Keratinocyte (primary cell): ENCODE data around the gene CENPT.

Experiments used
- EZH2 ChIP-seq: IDR thresholded peaks from one replicate; pipeline ENCODE4 v1.6.1; 2012; ENCODE audit warnings: inconsistent platforms, mild to moderate bottlenecking, low read length, moderate library complexity
- TF ChIP-seq, protein P1 (sequence below), 3 experiments: IDR thresholded peaks in 1 of 3; conservative IDR thresholded peaks in 1 of 3; optimal IDR thresholded peaks in 1 of 3; 2 replicates in 2 of 3; 3 replicates in 1 of 3; pipeline versions ENCODE3 to v1.5.1; 2011; ENCODE audit warnings: low read length in 3 of 3, mild to moderate bottlenecking in 3 of 3, moderate library complexity in 2 of 3, control low read depth in 1 of 3, inconsistent platforms in 1 of 3; ENCODE audit not compliant: insufficient read depth in 2 of 3; ENCODE audit errors: extremely low read depth in 1 of 3

- TF ChIP-seq, protein P1, sequence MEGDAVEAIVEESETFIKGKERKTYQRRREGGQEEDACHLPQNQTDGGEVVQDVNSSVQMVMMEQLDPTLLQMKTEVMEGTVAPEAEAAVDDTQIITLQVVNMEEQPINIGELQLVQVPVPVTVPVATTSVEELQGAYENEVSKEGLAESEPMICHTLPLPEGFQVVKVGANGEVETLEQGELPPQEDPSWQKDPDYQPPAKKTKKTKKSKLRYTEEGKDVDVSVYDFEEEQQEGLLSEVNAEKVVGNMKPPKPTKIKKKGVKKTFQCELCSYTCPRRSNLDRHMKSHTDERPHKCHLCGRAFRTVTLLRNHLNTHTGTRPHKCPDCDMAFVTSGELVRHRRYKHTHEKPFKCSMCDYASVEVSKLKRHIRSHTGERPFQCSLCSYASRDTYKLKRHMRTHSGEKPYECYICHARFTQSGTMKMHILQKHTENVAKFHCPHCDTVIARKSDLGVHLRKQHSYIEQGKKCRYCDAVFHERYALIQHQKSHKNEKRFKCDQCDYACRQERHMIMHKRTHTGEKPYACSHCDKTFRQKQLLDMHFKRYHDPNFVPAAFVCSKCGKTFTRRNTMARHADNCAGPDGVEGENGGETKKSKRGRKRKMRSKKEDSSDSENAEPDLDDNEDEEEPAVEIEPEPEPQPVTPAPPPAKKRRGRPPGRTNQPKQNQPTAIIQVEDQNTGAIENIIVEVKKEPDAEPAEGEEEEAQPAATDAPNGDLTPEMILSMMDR (optimal IDR thresholded peaks at IDR 0.05 in 1 of 3, IDR thresholded peaks at IDR 0.05 in 1 of 3, conservative IDR thresholded peaks at IDR 0.05 in 1 of 3; ENCODE audit: extremely low read depth in 1 of 3, insufficient read depth in 2 of 3, low read length in 3 of 3): no peak
- no peak for TF ChIP-seq EZH2
Measured at GRCh38 chr16:67786491-67786890, 61.0 kb downstream of the CENPT start.
